K562 (cell line): ENCODE measurements around the gene NIPBL. TPM values are rescaled to one million over a fixed set of nuclear protein-coding genes. Genes with fewer than 3 reads are reported as not detected.
A peak's percentile ranks its signal among the peaks of the same experiment; 100 is the strongest.

ENCODE experiments used
- ATAC-seq: fragments of 200-7000 bp; cut with Tn5 transposase; 3 replicates; pipeline ENCODE4 v1.9.1; 2020; ENCODE audit warnings: moderate library complexity
- BruUV-seq: library from RNA; stranded (reverse); fragments of 400-500 nt; replicated peaks from 2 replicates; lab custom pipeline; 2021; lab: Mats Ljungman, UMichigan
- CTCF ChIA-PET: fragments of 300-600 bp; formaldehyde crosslinking; extraction: SDS; loops from one replicate; lab custom pipeline; 2021; ENCODE audit warnings: low intra/inter-chr PET ratio; lab: Yijun Ruan, JAX
- POLR2A ChIA-PET: fragments of 300-600, 350-650 bp; sonication (Branson Sonifier 250); formaldehyde crosslinking; extraction: SDS; loops from one replicate; lab custom pipeline; 2021; ENCODE audit warnings: antibody characterized with exemption, inconsistent platforms; lab: Yijun Ruan, JAX
- DNase-seq, 4 experiments: peaks; one replicate each; pipeline versions ENCODE4 v3.0.0 to v3.0.0-alpha.2; 2011 to 2018; ENCODE audit warnings: low spot score in 3 of 4, mixed read lengths in 3 of 4; ENCODE audit errors: extremely low read depth in 1 of 4
- FAIRE-seq: peaks from 2 replicates; lab custom pipeline; 2011; peaks lifted over from hg19 to GRCh38; lab: Jason Lieb, UNC
- H2AFZ ChIP-seq: 2 replicates; pipeline ENCODE4 v1.6.0; 2011; ENCODE audit warnings: low read depth, low read length, control low read depth, inconsistent platforms
- H3K27ac ChIP-seq: fragments of 200-600 bp; 3 replicates; pipeline ENCODE4 v1.8.0; 2011; ENCODE audit warnings: low read depth, mild to moderate bottlenecking, control low read depth, inconsistent platforms, low read length, moderate library complexity, mixed read lengths; ENCODE audit errors: extremely low read depth
- H3K27me3 ChIP-seq, 2 experiments: fragments of 300-600 bp in 1 of 2; 2 replicates in 1 of 2; 3 replicates in 1 of 2; pipeline versions ENCODE4 v1.6.0 to v1.8.0; 2011; ENCODE audit warnings: inconsistent platforms in 2 of 2, low read length in 2 of 2, mild to moderate bottlenecking in 1 of 2, mixed read lengths in 1 of 2, moderate library complexity in 1 of 2; ENCODE audit not compliant: control insufficient read depth in 2 of 2, insufficient read depth in 2 of 2
- H3K36me3 ChIP-seq: fragments of 300-600 bp; 3 replicates; pipeline ENCODE4 v1.8.0; 2011; ENCODE audit warnings: mild to moderate bottlenecking, low read length, inconsistent platforms; ENCODE audit not compliant: control insufficient read depth, insufficient read depth
- H3K4me1 ChIP-seq, 2 experiments: fragments of 200-600 bp in 1 of 2; replicated peaks in 1 of 2; 2 replicates in 1 of 2; 3 replicates in 1 of 2; pipeline versions ENCODE4 v1.5.1 to v1.8.0; 2011; ENCODE audit warnings: inconsistent platforms in 2 of 2, low read length in 2 of 2, mild to moderate bottlenecking in 1 of 2, mixed read lengths in 1 of 2, moderate library complexity in 1 of 2; ENCODE audit not compliant: control insufficient read depth in 2 of 2, insufficient read depth in 2 of 2
- H3K4me2 ChIP-seq: 2 replicates; pipeline ENCODE4 v1.6.1; 2011; ENCODE audit warnings: low read length, control low read depth, inconsistent platforms, mixed read lengths; ENCODE audit not compliant: insufficient read depth
- H3K4me3 ChIP-seq: fragments of 200-600 bp; sonication (generic), shearing (Covaris generic); 2 replicates; pipeline ENCODE4 v1.5.1; 2016; ENCODE audit warnings: control low read depth, inconsistent platforms
- H3K79me2 ChIP-seq: fragments of 200-600 bp; 3 replicates; pipeline ENCODE4 v1.8.0; 2011; ENCODE audit warnings: low read length, inconsistent platforms; ENCODE audit not compliant: control insufficient read depth, insufficient read depth
- H3K9ac ChIP-seq, 2 experiments: 2 replicates each; pipeline versions ENCODE4 v1.6.0 to v1.6.1; 2011; ENCODE audit warnings: low read depth in 2 of 2, low read length in 2 of 2, control low read depth in 1 of 2, inconsistent platforms in 1 of 2, mild to moderate bottlenecking in 1 of 2, mixed read lengths in 1 of 2; ENCODE audit not compliant: insufficient read depth in 1 of 2
- H3K9me1 ChIP-seq: one replicate; pipeline ENCODE4 v1.6.0; 2011; ENCODE audit warnings: inconsistent platforms, mild to moderate bottlenecking, low read length, moderate library complexity; ENCODE audit not compliant: control insufficient read depth, insufficient read depth
- H3K9me3 ChIP-seq: replicated peaks from 2 replicates; pipeline ENCODE4 v1.5.1; 2011; ENCODE audit warnings: low read depth, low read length, inconsistent platforms; ENCODE audit not compliant: control insufficient read depth, insufficient read depth
- H4K20me1 ChIP-seq: replicated peaks from 2 replicates; pipeline ENCODE4 v1.6.1; 2011; ENCODE audit warnings: low read length, inconsistent platforms, mixed read lengths; ENCODE audit not compliant: control insufficient read depth, insufficient read depth
- CEBPB ChIP-seq: fragments of 450-650 bp; IDR thresholded peaks from 2 replicates; pipeline ENCODE4 v1.6.1; 2016; ENCODE audit warnings: missing genetic modification characterization, missing compliant biosample characterization
- CEBPG ChIP-seq, 3 experiments: fragments of 200-800 bp in 1 of 3; sonication (Bioruptor generic) in 1 of 3; sonication (generic) in 1 of 3; formaldehyde crosslinking in 1 of 3; IDR thresholded peaks in 2 of 3; conservative IDR thresholded peaks in 1 of 3; 2 replicates each; pipeline versions ENCODE4 v1.6.1 to v1.8.0; 2016 to 2022; ENCODE audit warnings: missing compliant biosample characterization in 2 of 3, missing genetic modification characterization in 2 of 3, mild to moderate bottlenecking in 1 of 3, missing genetic modification reagents in 1 of 3
- MXI1 ChIP-seq: IDR thresholded peaks from 2 replicates; pipeline ENCODE4 v1.6.1; 2011; ENCODE audit warnings: low read depth, mild to moderate bottlenecking, improper control_type of control experiment, low read length
- WGBS: fragments of 100-300 bp; shearing (Covaris generic); methylation state at CpG from one replicate; pipeline ENCODE4 v1.1.6; 2016; ENCODE audit warnings: low coverage, mixed read lengths; ENCODE audit not compliant: insufficient coverage; ENCODE audit errors: missing lambda C conversion rate; 5-methylcytosine and 5-hydroxymethylcytosine counted together
- in situ Hi-C: fragments of 300-500 bp; cut with MboI; formaldehyde crosslinking; loops from 4 replicates; pipeline ENCODE4 v1.15.0; 2018; ENCODE audit warnings: inconsistent platforms, mixed read lengths
- intact Hi-C: fragments of 100-400 bp; cut with micrococcal nuclease; formaldehyde crosslinking; loops from 2 replicates; pipeline ENCODE4 v1.14.2; 2022
- polyA plus RNA-seq, 8 experiments: library from polyadenylated mRNA; depleted of rRNA in 4 of 8; stranded (reverse) in 5 of 8; unstranded in 3 of 8; fragments of >200 nt; fragmentation: Nextera tagmentation in 2 of 8; fragmentation: Illumina TruSeq in 1 of 8; extraction: Ambion mirVana in 2 of 8; extraction: Trizol in 1 of 8; gene quantifications; 2 replicates each; pipeline versions ENCODE4 v1.2.1 to v1.2.3, GENCODE V29; 2011 to 2014; ENCODE audit warnings: inconsistent platforms in 1 of 8, missing spikeins in 1 of 8
- total RNA-seq, 7 experiments: library from RNA; depleted of rRNA in 6 of 7; stranded (reverse); fragments of >200 nt in 6 of 7; fragmentation: Illumina TruSeq in 2 of 7; extraction: Trizol in 2 of 7; gene quantifications; 2 replicates each; pipeline versions ENCODE4 v1.2.1 to v1.2.3, GENCODE V29; 2011 to 2021; ENCODE audit warnings: low replicate concordance in 1 of 7

Gene NIPBL
- total and polyA plus RNA-seq, 9 of the 15 experiments (the other 6 are each of a cell fraction or from before 2014, with no cell fraction given), result 12.9 to 56.7 (median 38.9) TPM

DNA sequence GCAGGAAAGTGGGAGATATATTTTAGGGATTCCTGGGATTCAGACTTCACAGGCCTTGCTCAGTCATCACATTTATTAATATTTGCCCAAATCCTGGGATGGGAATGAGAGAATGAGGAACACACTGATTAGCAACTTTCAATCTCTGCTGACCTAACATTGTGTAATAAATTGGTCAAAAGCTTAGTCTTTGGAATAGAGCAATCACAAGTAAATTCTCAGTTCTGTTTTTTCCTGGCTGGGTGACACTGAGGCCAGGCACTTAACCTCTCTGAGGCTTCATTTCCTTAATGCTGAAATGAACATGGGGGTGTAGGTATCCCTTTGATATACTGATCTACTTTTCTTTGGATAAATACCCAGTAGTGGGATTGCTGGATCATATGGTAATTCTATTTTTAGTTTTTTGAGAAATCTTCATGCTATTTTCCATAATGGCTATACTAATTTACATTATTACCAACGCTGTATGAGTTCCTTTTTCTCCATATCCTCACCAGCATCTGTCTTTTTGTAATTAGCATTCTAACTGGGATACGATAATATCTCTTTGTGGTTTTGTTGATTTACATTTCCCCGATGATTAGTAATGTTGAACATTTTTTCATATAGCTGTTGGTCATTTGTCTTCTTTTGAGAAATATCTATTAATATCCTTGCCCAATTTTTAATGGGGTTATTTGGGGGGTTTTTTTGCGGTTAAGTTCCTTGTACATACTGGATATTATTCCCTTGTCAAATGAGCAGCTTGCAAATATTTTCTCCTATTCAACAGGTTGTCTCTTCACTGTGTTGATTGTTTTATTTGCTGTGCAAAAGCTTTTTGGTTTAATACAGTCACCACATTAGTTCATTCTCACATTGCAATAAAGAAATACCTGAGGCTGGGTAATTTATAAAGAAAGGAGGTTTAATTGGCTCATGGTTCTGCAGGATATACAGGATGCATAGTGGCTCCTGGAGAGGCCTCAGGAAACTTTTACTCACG is 36.8 kb upstream of the NIPBL start:
- DNase-seq (no peak), FAIRE-seq (no peak), ATAC-seq (no peak)
- H3K27ac ChIP-seq, result no peak overlapping the region
- ChIA-PET POLR2A (interaction anchor here (0.8 to 1.3 kb wide), 2 partner anchors 11 to 16 kb away, joined by 3 to 4 read pairs; no protein-coding TSS in a partner anchor), CTCF (no interaction called here)
- H3K9me1 ChIP-seq, result no peaks in the 10 kb centered on the region
- no peaks in the 10 kb centered on the region for H3K9me3 ChIP-seq
- H3K4me2 ChIP-seq, result no peak overlapping the region
- in situ Hi-C loops, result no loop called here
- no peak overlapping the region for H3K9ac ChIP-seq
- no TSS peak for BruUV-seq
- H3K27me3 ChIP-seq, result peaks cover 8 to 17% of the 10 kb centered on the region in 2 experiments; a peak in 3 of 5 replicates
- TF ChIP-seq MXI1 (no peak), CEBPB (tag) (peak; percentile 29; the same call in 1 of the 2 replicates), CEBPG (CRISPR knock-in tag; IDR thresholded peaks at IDR 0.05) (no peak), CEBPG (tag; conservative IDR thresholded peaks at IDR 0.05 in 1 of 2, IDR thresholded peaks at IDR 0.05 in 1 of 2) (0 out of 4 replicates have a peak, but pooled peaks of 1 of the 2 experiments have one; percentile 19)
- no peaks in the 10 kb centered on the region for H3K36me3 ChIP-seq
- no peak overlapping the region for H3K4me3 ChIP-seq
- H4K20me1 ChIP-seq, result no peaks in the 10 kb centered on the region
- H2AFZ ChIP-seq, result no peak overlapping the region
- H3K79me2 ChIP-seq, result no peaks in the 10 kb centered on the region
- WGBS, result 4% methylated on average over 5 of the region's 5 CpGs
- H3K4me1 ChIP-seq, result no peaks in the 10 kb centered on the region
- intact Hi-C loops, result no loop called here
